ENCODE results near the gene ADAMTS1.

ADAMTS1 gene

GRCh38 chr21:26844258-26845065 is 747 bp downstream of the ADAMTS1 start:
- DNase-seq (ENCODE audit: low read depth), result no peak

GRCh38 chr21:26843933-26844257 is 1.3 kb downstream of the ADAMTS1 start:
- DNase-seq (ENCODE audit: low read depth), result no peak

- no peak for DNase-seq (ENCODE audit: low read depth)
Observed at GRCh38 chr21:26842974-26843932, 2.0 kb downstream of the ADAMTS1 start.

- DNase-seq (ENCODE audit: low read depth), result no peak
Observed at GRCh38 chr21:26842300-26842699, 2.9 kb downstream of the ADAMTS1 start.

GRCh38 chr21:26840912-26841311 is 4.3 kb downstream of the ADAMTS1 start:
- DNase-seq (ENCODE audit: low read depth), result no peak

GRCh38 chr21:26840201-26840600 is 5.0 kb downstream of the ADAMTS1 start:
- DNase-seq (ENCODE audit: low read depth), result no peak

- DNase-seq (ENCODE audit: low read depth), result no peak
Observed at GRCh38 chr21:26837539-26837938, 7.7 kb downstream of the ADAMTS1 start.

- no peak for DNase-seq (ENCODE audit: low read depth)
Observed at GRCh38 chr21:26836528-26836927, 8.7 kb downstream of the ADAMTS1 start.

- no peak for DNase-seq (ENCODE audit: low read depth)
Observed at GRCh38 chr21:26835714-26836265, 9.4 kb downstream of the ADAMTS1 start.

- no peak for DNase-seq (ENCODE audit: low read depth)
Observed at GRCh38 chr21:26835027-26835713, 10.0 kb downstream of the ADAMTS1 start.

GRCh38 chr21:26834181-26834905 is 10.9 kb downstream of the ADAMTS1 start:
- no peak for DNase-seq (ENCODE audit: low read depth)

- no peak for DNase-seq (ENCODE audit: low read depth)
Observed at GRCh38 chr21:26833460-26833939, 11.7 kb downstream of the ADAMTS1 start.

GRCh38 chr21:26833011-26833410 is 12.2 kb downstream of the ADAMTS1 start:
- no peak for DNase-seq (ENCODE audit: low read depth)

- no peak for DNase-seq (ENCODE audit: low read depth)
Observed at GRCh38 chr21:26832546-26832945, 12.7 kb downstream of the ADAMTS1 start.

- DNase-seq (ENCODE audit: low read depth), result no peak
Observed at GRCh38 chr21:26826801-26827200, 18.4 kb downstream of the ADAMTS1 start.

- no peak for DNase-seq (ENCODE audit: low read depth)
Observed at GRCh38 chr21:26820509-26820908, 24.7 kb downstream of the ADAMTS1 start.

- no peak for DNase-seq (ENCODE audit: low read depth)
Observed at GRCh38 chr21:26819740-26820324, 25.4 kb downstream of the ADAMTS1 start.

- DNase-seq (ENCODE audit: low read depth), result no peak
Observed at GRCh38 chr21:26818906-26819305, 26.3 kb downstream of the ADAMTS1 start.

- no peak for DNase-seq (ENCODE audit: low read depth)
Observed at GRCh38 chr21:26815197-26815596, 30.0 kb downstream of the ADAMTS1 start.

- DNase-seq (ENCODE audit: low read depth), result no peak
Observed at GRCh38 chr21:26814386-26814785, 30.8 kb downstream of the ADAMTS1 start.

GRCh38 chr21:26813426-26813998 is 31.7 kb downstream of the ADAMTS1 start:
- no peak for DNase-seq (ENCODE audit: low read depth)

Measured in stimulated activated CD4-positive, alpha-beta T cell treated with anti-CD3 and anti-CD28 coated beads, Interleukin-2, amount 100 ng/mL, for 4 hours (primary cell).